ENCODE measurements around the gene PFKP.
"Not testable (repeated sequence)": the region's sequence is repeated elsewhere in the genome, so short reads cannot be mapped to it uniquely, and the experiment has no call there.

The PFKP gene

DNA sequence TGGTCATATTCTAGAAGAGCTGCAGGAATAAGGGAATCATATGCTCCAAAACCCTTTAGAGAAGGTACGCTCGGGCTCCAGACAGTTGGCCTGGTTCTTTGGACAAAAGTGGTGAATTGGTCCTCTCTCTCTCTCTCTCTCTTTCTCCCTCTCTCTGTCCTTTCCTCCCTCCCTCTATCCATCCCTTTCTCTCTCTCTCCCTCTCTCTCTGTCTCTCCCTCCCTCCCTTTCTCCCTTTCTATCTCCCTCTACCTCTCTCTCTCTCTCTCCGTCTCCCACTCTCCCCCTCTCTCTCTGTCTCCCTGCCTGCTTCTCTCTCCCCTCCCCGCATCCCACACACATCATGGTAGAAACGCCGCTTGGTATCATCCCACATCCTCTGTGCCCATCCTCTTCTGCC lies 19.8 kb upstream of the PFKP start:
- DNase-seq, result no peak

- no peak for DNase-seq
Observed at GRCh38 chr10:3048119-3049019, 19.0 kb upstream of the PFKP start.

GRCh38 chr10:3051692-3052091 lies 15.7 kb upstream of the PFKP start:
- DNase-seq, result no peak

GRCh38 chr10:3053155-3053554 lies 14.2 kb upstream of the PFKP start:
- DNase-seq, result no peak

GRCh38 chr10:3054183-3054850 lies 13.0 kb upstream of the PFKP start:
- no peak for DNase-seq

DNA sequence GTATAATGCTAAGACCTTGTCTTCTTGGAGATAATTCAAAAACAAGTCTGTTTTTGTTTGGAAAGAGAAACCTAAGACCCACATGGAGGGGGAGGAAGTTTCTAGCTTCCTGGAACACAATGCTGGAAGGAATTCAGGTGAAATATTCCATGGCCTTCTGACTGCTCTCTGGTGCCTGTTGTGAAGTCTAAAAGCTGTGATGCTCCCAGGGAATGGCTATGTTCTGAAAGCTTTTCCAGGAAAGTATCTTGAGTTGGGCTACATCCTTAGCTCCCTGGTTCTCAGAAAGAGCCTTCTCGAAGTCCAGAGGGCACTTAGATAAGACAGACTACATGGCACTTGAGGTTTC lies 12.5 kb upstream of the PFKP start:
- no peak for DNase-seq

DNA sequence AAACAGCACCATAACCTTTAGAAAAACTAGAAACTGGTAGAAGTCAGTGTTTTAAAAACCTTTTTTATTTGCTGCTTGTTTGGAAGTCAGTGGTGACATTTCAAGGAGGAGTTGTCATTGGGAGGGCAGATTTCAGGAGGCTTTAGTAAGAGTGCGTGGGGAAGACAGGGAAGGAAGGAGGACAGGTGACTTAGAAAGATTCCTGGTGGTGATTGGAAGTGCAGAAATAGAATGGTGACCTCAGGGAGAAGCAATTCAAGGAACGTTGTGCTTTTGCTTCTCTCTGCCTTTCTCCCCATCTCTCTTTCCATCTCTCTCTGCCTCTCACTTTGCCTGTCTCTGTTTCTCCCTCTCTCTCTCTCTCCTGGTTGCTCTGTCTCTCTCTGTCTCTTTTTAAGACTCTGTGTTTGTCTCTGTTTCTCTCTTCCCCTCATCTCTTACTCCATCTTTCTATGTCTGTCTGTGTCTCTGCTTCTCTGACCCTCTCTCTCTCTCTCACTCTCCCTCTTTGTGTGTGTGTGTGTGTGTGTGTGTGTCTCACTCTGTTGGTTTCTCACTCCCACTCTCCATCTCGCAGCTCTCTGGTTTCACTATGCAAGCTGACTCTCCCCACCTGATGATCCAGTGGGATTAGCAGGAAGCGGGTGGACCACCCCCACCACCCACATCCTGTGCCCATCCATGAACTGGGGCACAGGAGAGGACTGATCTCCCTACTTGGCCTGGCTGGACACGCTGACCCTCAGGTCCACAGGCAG lies 10.9 kb upstream of the PFKP start:
- no peak for DNase-seq

DNA sequence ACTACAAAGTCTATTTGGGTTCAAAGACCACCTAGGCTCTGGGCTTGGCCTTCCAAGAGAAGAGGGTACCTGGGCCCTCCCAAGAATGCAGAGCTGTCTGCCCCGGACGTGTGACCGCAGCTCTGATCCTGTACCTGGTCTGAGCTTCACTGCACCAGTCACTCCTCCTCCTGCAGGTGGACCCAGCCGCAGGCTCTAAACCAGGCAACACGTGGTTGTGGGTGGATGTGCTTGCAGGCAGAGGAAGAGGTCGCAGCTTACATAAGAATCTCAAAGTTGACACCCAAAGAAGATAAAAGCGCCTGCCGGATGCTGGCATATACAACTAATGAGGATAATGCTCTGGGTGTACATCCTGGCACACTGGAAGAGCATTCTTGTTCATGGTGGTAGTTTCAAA lies 9.4 kb upstream of the PFKP start:
- no peak for DNase-seq

GRCh38 chr10:3059974-3060373 lies 7.4 kb upstream of the PFKP start:
- no peak for DNase-seq

DNA sequence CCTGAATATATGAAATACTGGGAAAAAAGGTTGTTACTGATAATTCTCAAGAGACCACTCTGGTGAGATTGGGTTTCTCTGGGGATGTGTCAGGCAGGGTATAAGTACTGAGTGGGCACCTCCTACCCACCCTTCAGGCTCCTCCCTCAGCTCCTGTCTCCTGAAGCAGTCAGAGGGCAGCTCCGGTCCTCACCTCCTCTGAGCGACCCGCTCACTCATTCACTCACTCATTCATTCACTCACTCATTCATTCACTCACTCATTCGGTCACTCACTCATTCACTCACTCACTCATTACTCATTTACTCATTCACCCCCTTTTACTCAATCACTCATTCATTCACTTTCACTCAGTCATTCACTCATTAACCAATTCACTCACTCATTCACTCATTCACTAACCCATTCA lies 6.9 kb upstream of the PFKP start:
- DNase-seq, result no peak

GRCh38 chr10:3061323-3061898 lies 5.9 kb upstream of the PFKP start:
- DNase-seq, result not testable (repeated sequence)

- no peak for DNase-seq
Observed at GRCh38 chr10:3062502-3063186, 4.7 kb upstream of the PFKP start.

GRCh38 chr10:3064423-3064822 lies 2.9 kb upstream of the PFKP start:
- DNase-seq, result no peak

GRCh38 chr10:3065622-3066021 lies 1.7 kb upstream of the PFKP start:
- no peak for DNase-seq

GRCh38 chr10:3066317-3067117 lies 831 bp upstream of the PFKP start:
- no peak for DNase-seq

GRCh38 chr10:3067859-3068179 lies 471 bp downstream of the PFKP start:
- peak; percentile 70 for DNase-seq

DNA sequence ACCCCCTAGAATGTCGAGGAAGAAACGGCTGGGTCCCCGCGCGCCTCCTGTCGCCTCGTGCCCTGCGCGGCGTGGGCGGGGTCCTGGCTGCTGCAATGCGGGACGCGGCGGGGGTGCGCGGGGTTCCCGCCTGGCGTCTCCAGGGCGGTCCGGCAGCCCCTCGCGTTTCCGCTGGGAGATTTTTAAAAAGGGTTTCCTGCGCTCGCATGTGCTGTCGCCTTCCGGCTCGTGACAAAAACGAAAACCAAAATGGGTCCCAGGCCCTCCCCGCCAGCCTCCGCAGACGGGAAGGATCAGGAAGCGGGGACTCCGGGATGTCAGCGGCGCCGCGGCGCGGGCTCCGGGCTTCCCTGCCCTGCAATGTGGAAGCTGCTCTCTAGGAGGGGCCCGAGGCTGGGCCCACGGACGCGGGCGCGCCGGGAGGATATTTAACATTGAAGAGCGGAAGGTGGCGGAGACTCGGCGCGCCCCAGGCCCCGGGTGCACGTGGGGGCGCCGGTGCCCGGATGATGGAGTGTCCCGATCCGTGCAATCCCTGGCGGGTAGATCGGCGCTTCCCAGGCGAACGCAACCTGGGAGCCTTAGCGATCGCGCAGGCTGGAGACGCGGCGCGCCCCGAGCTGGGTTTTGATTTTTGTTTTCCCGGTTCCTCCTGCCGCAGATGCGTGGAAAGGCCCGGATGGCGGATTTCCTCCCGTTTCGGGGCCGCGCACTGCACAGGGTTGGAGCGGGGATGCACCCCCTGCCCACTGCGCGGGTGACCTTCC lies 1.0 kb downstream of the PFKP start:
- DNase-seq, result peak; percentile 87

GRCh38 chr10:3068968-3069737 lies 1.8 kb downstream of the PFKP start:
- DNase-seq, result peak; percentile 75

DNA sequence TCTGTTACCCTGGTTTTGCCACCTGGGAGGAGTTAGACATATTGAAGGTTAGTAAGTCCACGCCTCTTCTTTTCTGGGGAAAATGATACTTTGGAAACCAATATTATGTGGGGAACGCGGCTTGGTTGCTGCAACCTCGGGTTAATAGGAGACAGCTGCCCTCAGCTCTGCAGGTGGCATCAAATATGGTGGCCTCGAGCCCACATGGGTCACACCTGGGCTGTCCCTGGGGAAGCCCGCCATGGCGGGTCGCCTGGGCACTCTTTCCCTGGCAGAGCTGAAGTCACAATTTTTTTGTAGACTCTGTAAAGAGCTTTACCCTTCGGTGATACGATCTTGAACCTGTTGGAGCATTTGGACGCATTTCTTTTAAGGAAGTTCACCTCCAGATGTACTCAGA lies 2.5 kb downstream of the PFKP start:
- no peak for DNase-seq

DNA sequence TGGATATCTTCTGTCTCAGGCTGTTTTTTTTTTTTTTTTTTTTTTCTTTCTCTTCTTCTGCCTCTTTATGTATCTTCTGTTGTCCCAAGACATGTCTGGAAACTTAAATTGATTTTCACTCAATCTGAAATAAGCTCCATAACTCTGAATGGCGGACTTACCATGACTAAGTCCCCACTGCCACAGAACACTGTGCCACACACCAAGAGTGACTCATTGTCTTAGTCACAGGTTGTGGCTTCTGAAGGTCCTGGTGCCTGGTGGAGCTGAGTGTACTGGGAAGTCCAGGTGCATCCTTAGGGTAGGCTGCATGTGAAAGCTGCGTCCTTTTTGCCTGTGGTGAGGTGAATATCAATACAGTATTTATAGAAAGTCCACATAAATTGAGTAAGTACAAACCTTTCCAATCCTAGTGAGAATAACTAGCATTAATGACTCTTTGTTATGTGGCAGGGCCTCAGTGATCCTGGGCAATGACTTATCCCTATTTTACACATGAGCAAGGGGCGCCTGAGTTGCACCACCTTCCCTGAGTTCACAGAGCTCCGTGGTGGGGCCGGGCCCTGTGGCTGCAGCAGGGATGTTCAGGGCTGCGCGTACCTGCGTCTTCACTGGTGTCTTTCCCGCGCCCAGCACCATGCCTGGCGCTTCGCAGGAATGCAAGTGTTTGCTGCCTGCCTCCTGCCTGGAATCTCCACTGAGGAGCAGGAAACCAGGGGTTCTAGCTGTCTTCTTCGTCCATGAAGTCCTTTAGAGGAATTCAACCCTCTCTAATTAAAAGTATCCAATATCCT lies 4.3 kb downstream of the PFKP start:
- peak; percentile 79 for DNase-seq

All from activated effector memory CD4-positive, alpha-beta T cell treated with anti-CD3 and anti-CD28 coated beads, Interleukin-2, amount 50 U/mL, for 16 hours (primary cell).